B cell (primary cell): Measurements from ENCODE around the gene PTPRT. TPM values are rescaled to one million over a fixed set of nuclear protein-coding genes. Genes with fewer than 3 reads are reported as not detected.

Experiments
- ATAC-seq: fragments of 200-7000 bp; cut with Tn5 transposase; one replicate; pipeline ENCODE4 v1.10.0; 2021; ENCODE audit warnings: low read depth, mild to moderate bottlenecking, moderate number of reproducible peaks, moderate library complexity
- CTCF ChIA-PET: fragments of 350-600 bp; sonication (Branson Sonifier 250); formaldehyde crosslinking; loops from one replicate; lab custom pipeline; 2021; ENCODE audit warnings: antibody characterized with exemption, inconsistent platforms; lab: Charles Lee
- POLR2A ChIA-PET: fragments of 350-600 bp; sonication (Branson Sonifier 250); formaldehyde crosslinking; loops from one replicate; lab custom pipeline; 2021; ENCODE audit warnings: antibody characterized with exemption; lab: Charles Lee
- DNase-seq: peaks from one replicate; pipeline ENCODE4 v3.0.0; 2013
- H2AFZ ChIP-seq: 2 replicates; pipeline ENCODE4 v1.6.1; 2012; ENCODE audit warnings: mild to moderate bottlenecking, low read depth, low read length; ENCODE audit not compliant: insufficient read depth, poor library complexity, severe bottlenecking
- H3K27ac ChIP-seq, 2 donors: 1 replicate in 1 of 2; 2 replicates in 1 of 2; pipeline ENCODE4 v1.5.1; 2012 to 2013; ENCODE audit warnings: low read length in 2 of 2, mild to moderate bottlenecking in 2 of 2, moderate library complexity in 1 of 2
- H3K27me3 ChIP-seq, 4 experiments: fragments of 200-600 bp in 1 of 4; sonication (generic) in 1 of 4; replicated peaks in 1 of 4; 1 replicate in 2 of 4; 2 replicates in 2 of 4; pipeline versions ENCODE4 v1.6.1 to v1.7.0; 2013 to 2016; ENCODE audit warnings: low read length in 3 of 4, mild to moderate bottlenecking in 2 of 4, mixed read lengths in 1 of 4, moderate library complexity in 1 of 4; ENCODE audit not compliant: insufficient read depth in 4 of 4, control insufficient read depth in 3 of 4; ENCODE audit errors: control extremely low read depth in 1 of 4
- H3K36me3 ChIP-seq, 2 experiments: replicated peaks in 1 of 2; 1 replicate in 1 of 2; 2 replicates in 1 of 2; pipeline versions ENCODE4 v1.6.1 to v1.7.1; 2013; ENCODE audit warnings: low read length in 1 of 2; ENCODE audit not compliant: insufficient read depth in 2 of 2, control insufficient read depth in 1 of 2; ENCODE audit errors: control extremely low read depth in 1 of 2, extremely low read depth in 1 of 2
- H3K4me1 ChIP-seq, 2 donors: fragments of 200-600 bp in 1 of 2; sonication (generic) in 1 of 2; 1 replicate in 1 of 2; 2 replicates in 1 of 2; pipeline versions ENCODE4 v1.5.1 to v1.6.1; 2013 to 2017; ENCODE audit warnings: low read length in 2 of 2; ENCODE audit not compliant: control insufficient read depth in 2 of 2, insufficient read depth in 2 of 2
- H3K4me2 ChIP-seq: replicated peaks from 2 replicates; pipeline ENCODE3; 2012; ENCODE audit warnings: mild to moderate bottlenecking, low read depth, low read length; ENCODE audit not compliant: poor library complexity, severe bottlenecking
- H3K4me3 ChIP-seq, 5 experiments: fragments of 200-600 bp in 1 of 5; sonication (generic) in 1 of 5; 1 replicate in 3 of 5; 2 replicates in 2 of 5; pipeline versions ENCODE4 v1.5.1 to v1.7.0; 2011 to 2016; ENCODE audit warnings: low read length in 4 of 5, mild to moderate bottlenecking in 4 of 5, low read depth in 2 of 5, control low read depth in 1 of 5, moderate library complexity in 1 of 5; ENCODE audit not compliant: insufficient read depth in 1 of 5; ENCODE audit errors: control extremely low read depth in 1 of 5, extremely low read depth in 1 of 5
- H3K79me2 ChIP-seq: fragments of 200-600 bp; sonication (generic); one replicate; pipeline ENCODE4 v1.6.0; 2016; ENCODE audit warnings: low read length; ENCODE audit not compliant: control insufficient read depth, insufficient read depth
- H3K9ac ChIP-seq: fragments of 200-600 bp; sonication (generic); 2 replicates; pipeline ENCODE4 v1.6.1; 2017; ENCODE audit warnings: mild to moderate bottlenecking, low read length, moderate library complexity
- H3K9me3 ChIP-seq, 3 donors: one replicate each; pipeline versions ENCODE4 v1.6.1 to v1.7.1; 2013; ENCODE audit warnings: low read length in 2 of 3; ENCODE audit not compliant: control insufficient read depth in 2 of 3, insufficient read depth in 1 of 3; ENCODE audit errors: control extremely low read depth in 1 of 3
- H4K20me1 ChIP-seq: 2 replicates; pipeline ENCODE4 v1.6.0; 2012; ENCODE audit warnings: mild to moderate bottlenecking, low read length; ENCODE audit not compliant: insufficient read depth, control insufficient read depth, poor library complexity, severe bottlenecking
- H3K27ac Mint-ChIP-seq: one replicate; pipeline ENCODE4 v1.8.0; 2021; ENCODE audit warnings: mixed read lengths
- H3K27me3 Mint-ChIP-seq: one replicate; pipeline ENCODE4 v1.8.0; 2021; ENCODE audit warnings: mixed read lengths
- H3K4me1 Mint-ChIP-seq: one replicate; pipeline ENCODE4 v1.8.0; 2021; ENCODE audit warnings: mixed read lengths
- H3K4me3 Mint-ChIP-seq: one replicate; pipeline ENCODE4 v1.8.0; 2021; ENCODE audit warnings: mixed read lengths
- H3K9me3 Mint-ChIP-seq: one replicate; pipeline ENCODE4 v1.8.0; 2022; ENCODE audit warnings: mixed read lengths; ENCODE audit not compliant: insufficient read depth
- EZH2 ChIP-seq: IDR thresholded peaks from 2 replicates; pipeline ENCODE4 v1.6.1; 2012; ENCODE audit warnings: borderline replicate concordance, low read depth, mild to moderate bottlenecking, moderate library complexity, low read length; ENCODE audit not compliant: insufficient read depth, poor library complexity, severe bottlenecking
- WGBS: methylation state at CpG from one replicate; pipeline ENCODE4 v1.1.5; 2013; ENCODE audit warnings: missing lambda C conversion rate; ENCODE audit not compliant: insufficient coverage; 5-methylcytosine and 5-hydroxymethylcytosine counted together
- intact Hi-C: fragments of 100-400 bp; cut with micrococcal nuclease; formaldehyde crosslinking; loops from one replicate; pipeline ENCODE4 v1.10.0; 2022
- polyA plus RNA-seq: library from polyadenylated mRNA; depleted of rRNA; stranded (reverse); fragments of >200 nt; gene quantifications from 2 replicates; pipeline ENCODE4 v1.2.3, GENCODE V29; 2012
- total RNA-seq, 2 donors: library from RNA; stranded (reverse); fragments of 120-200 nt in 1 of 2; gene quantifications; 1 replicate in 1 of 2; 2 replicates in 1 of 2; pipeline versions ENCODE4 v1.2.3 to v1.2.4, GENCODE V29; 2013 to 2022
- TF ChIP-seq, protein P1 (sequence below): fragments of 200-600 bp; IDR thresholded peaks from one replicate; pipeline ENCODE4 v1.8.0; 2022; ENCODE audit warnings: antibody characterized with exemption, mild to moderate bottlenecking

PTPRT gene
- total and polyA plus RNA-seq, 2 donors (not counting 1 experiment from before 2014, with no cell fraction given), result not detected

DNA sequence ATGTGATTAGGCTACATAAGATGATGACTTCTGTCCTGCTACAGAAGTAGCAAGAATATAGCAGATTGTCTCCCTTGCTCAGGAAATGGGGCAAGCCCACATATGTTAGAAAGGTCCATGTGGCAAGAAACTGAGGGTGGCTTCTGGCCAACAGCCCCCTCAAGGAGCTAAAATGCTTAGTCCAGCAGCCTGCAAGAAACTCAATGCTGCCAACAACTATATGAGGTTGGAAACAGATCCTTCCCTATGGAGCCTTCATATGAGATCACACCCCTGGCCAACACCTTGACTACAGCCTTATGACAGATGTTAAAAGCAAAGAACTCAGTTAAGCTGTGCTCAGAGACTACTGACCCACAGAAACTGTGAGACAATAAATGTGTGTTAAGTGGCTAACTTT lies 22.1 kb downstream of the PTPRT start:
- Histone ChIP-seq H3K9ac (no peak overlapping the region), H3K4me1 (no peaks in the 10 kb centered on the region), H4K20me1 (no peaks in the 10 kb centered on the region), H3K27me3 (no peaks in the 10 kb centered on the region), H3K27ac (no peak overlapping the region), H3K36me3 (no peaks in the 10 kb centered on the region), H3K9me3 (no peaks in the 10 kb centered on the region), H2AFZ (no peak overlapping the region), H3K4me3 (no peak overlapping the region), H3K4me2 (no peak overlapping the region), H3K79me2 (no peaks in the 10 kb centered on the region)
- DNase-seq (no peak), ATAC-seq (no peak)
- Mint-ChIP-seq H3K4me3 (no peak overlapping the region), H3K9me3 (peaks cover 2% of the 10 kb centered on the region), H3K27me3 (peaks cover 12% of the 10 kb centered on the region), H3K27ac (no peak overlapping the region), H3K4me1 (no peaks in the 10 kb centered on the region)
- TF ChIP-seq EZH2, result no peak
- TF ChIP-seq, protein P1, sequence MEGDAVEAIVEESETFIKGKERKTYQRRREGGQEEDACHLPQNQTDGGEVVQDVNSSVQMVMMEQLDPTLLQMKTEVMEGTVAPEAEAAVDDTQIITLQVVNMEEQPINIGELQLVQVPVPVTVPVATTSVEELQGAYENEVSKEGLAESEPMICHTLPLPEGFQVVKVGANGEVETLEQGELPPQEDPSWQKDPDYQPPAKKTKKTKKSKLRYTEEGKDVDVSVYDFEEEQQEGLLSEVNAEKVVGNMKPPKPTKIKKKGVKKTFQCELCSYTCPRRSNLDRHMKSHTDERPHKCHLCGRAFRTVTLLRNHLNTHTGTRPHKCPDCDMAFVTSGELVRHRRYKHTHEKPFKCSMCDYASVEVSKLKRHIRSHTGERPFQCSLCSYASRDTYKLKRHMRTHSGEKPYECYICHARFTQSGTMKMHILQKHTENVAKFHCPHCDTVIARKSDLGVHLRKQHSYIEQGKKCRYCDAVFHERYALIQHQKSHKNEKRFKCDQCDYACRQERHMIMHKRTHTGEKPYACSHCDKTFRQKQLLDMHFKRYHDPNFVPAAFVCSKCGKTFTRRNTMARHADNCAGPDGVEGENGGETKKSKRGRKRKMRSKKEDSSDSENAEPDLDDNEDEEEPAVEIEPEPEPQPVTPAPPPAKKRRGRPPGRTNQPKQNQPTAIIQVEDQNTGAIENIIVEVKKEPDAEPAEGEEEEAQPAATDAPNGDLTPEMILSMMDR, result no peak
- intact Hi-C loops, result no loop called here
- POLR2A ChIA-PET, result no interaction called here
- CTCF ChIA-PET, result no interaction called here

GRCh38 chr20:43167021-43167420 lies 22.7 kb downstream of the PTPRT start:
- no peaks in the 10 kb centered on the region for H3K36me3 ChIP-seq
- H3K9me3 ChIP-seq, result no peaks in the 10 kb centered on the region
- H3K9me3 Mint-ChIP-seq, result peaks cover 2% of the 10 kb centered on the region
- no peak overlapping the region for H3K4me2 ChIP-seq
- H3K27me3 Mint-ChIP-seq, result peaks cover 8% of the 10 kb centered on the region
- H2AFZ ChIP-seq, result no peak overlapping the region
- no peak overlapping the region for H3K4me3 ChIP-seq
- H3K79me2 ChIP-seq, result no peaks in the 10 kb centered on the region
- H3K27ac ChIP-seq, result no peak overlapping the region
- no peak overlapping the region for H3K9ac ChIP-seq
- ChIA-PET CTCF (no interaction called here), POLR2A (no interaction called here)
- WGBS, result 100% methylated on average over 1 of the region's 1 CpG
- H3K4me1 Mint-ChIP-seq, result no peaks in the 10 kb centered on the region
- DNase-seq, result no peak
- intact Hi-C loops, result no loop called here
- H3K4me3 Mint-ChIP-seq, result no peak overlapping the region
- TF ChIP-seq EZH2, result no peak
- TF ChIP-seq, protein P1, result no peak
- H4K20me1 ChIP-seq, result no peaks in the 10 kb centered on the region
- H3K27ac Mint-ChIP-seq, result no peak overlapping the region
- no peaks in the 10 kb centered on the region for H3K4me1 ChIP-seq
- no peak for ATAC-seq
- H3K27me3 ChIP-seq, result no peaks in the 10 kb centered on the region
